ENCODE results near the gene ABHD17C. TPM values are rescaled to one million over a fixed set of nuclear protein-coding genes. Genes with fewer than 3 reads are reported as not detected.

The ABHD17C gene
- polyA plus RNA-seq, 1 donor (not counting 4 experiments of a cell fraction or from before 2014, with no cell fraction given) = 23.3 TPM

DNA sequence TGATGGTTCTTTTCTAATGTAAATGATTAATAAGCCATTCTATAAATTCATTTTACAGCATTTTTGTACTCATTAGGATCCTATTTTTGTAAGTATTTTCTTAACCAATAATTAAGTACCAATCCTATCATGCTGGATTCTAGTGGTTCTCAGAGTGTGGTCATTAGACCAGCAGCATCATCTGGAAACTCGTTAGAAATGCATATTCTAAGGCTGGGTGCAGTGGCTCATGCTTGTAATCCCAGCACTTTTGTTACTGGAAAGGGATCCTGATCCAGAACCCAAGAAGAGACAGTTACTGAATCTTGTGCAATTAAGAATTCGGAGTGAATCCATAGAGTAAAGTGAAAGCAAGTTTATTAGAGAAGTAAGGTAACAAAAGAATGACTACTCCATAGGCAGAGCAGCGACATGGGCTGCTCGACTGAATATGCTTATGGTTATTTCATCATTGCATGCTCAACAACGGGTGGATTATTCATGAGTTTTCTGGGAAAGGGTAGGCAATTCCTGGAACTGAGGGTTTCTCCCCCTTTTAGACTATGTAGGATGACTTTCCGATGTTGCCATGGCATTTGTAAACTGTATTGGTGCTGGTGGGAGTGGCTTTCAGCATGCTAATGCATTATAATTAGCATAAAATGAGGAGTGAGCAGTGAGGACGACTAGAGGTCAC lies 74.2 kb downstream of the ABHD17C start:
- Histone ChIP-seq H3K4me3 (ENCODE audit: control insufficient read depth in 2 of 3, extremely low read depth in 1 of 3, insufficient read depth in 2 of 3, low read depth in 1 of 3, low read length in 3 of 3) (no peak overlapping the region), H4K20me1 (ENCODE audit: control insufficient read depth, extremely low read depth, insufficient read depth, low read length) (no peaks in the 10 kb centered on the region), H2AFZ (ENCODE audit: control insufficient read depth, low read length) (no peak overlapping the region), H3K4me1 (ENCODE audit: control insufficient read depth, extremely low read depth, insufficient read depth, low read length) (no peaks in the 10 kb centered on the region), H3K36me3 (ENCODE audit: control insufficient read depth in 2 of 2, extremely low read depth in 1 of 2, insufficient read depth in 2 of 2, low read length in 2 of 2) (no peaks in the 10 kb centered on the region), H3K27ac (ENCODE audit: control insufficient read depth, insufficient read depth, low read length) (no peak overlapping the region), H3K79me2 (ENCODE audit: control insufficient read depth, insufficient read depth, low read length) (no peaks in the 10 kb centered on the region), H3K9me3 (ENCODE audit: control insufficient read depth, low read depth, low read length) (no peaks in the 10 kb centered on the region), H3K27me3 (ENCODE audit: control insufficient read depth, extremely low read depth, insufficient read depth, low read length) (no peaks in the 10 kb centered on the region), H3K9ac (ENCODE audit: control insufficient read depth, extremely low read depth, insufficient read depth, low read length) (no peak overlapping the region), H3K9me1 (ENCODE audit: control insufficient read depth, extremely low read depth, insufficient read depth, low read length) (no peaks in the 10 kb centered on the region), H3K4me2 (ENCODE audit: control insufficient read depth, extremely low read depth, insufficient read depth, low read depth, low read length) (no peak overlapping the region)
- DNase-seq (ENCODE audit: low read depth, low spot score) (no peak), FAIRE-seq (no peak)
- dilution Hi-C loops (cut with MboI; ENCODE audit: extremely low pct_ligation_motif_present, low sequenced_read_pairs) = no loop called here
- TF ChIP-seq EZH2 (IDR thresholded peaks at IDR 0.05; ENCODE audit: low read length) = no peak
- no peak for TF ChIP-seq CTCF (optimal IDR thresholded peaks at IDR 0.05 in 1 of 3, IDR thresholded peaks at IDR 0.05 in 1 of 3, conservative IDR thresholded peaks at IDR 0.05 in 1 of 3; ENCODE audit: extremely low read depth in 1 of 3, insufficient read depth in 2 of 3, low read length in 3 of 3)

DNA sequence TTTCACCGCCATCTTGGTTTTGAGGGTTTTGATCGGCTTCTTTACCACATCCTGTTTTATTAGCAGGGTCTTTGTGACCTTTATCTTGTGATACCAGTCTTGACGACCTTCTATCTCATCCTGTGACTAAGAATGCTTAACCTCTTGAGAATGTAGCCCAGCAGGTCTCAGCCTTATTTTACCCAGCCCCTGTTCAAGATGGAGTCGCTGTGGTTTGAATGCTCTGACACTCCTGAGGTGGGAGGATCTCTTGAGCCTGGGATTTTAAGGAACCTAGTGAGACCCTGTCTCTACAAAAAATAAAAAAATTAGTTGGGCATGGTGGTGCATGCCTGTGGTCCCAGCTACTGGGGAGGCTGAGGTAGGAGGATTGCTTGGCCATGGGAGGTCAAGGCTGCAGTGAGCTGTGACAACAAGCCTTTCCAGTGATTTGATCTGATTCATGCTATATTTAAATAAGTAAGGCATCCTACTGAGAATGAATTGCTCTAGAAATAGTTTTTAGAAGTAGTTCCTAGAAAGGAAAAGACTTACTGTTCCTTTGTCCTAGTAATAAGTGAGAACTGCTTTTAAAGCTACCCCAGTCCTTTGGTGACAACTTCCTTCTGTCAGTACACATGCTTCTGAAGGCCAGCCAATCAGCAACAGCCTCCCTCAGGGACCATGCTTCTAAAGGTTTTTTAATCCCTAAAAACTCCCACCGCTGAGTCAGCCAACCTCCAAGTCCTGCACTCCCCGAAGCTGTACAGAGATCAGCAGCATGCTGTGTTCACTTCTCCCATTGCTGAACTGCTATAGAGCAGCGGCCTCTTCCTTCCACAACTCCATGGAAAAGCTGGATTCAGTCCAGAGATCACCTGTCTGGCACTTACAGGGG lies 75.0 kb downstream of the ABHD17C start:
- DNase-seq (ENCODE audit: low read depth, low spot score) = no peak
- no peak overlapping the region for H3K4me2 ChIP-seq (ENCODE audit: control insufficient read depth, extremely low read depth, insufficient read depth, low read depth, low read length)
- TF ChIP-seq EZH2 (IDR thresholded peaks at IDR 0.05; ENCODE audit: low read length) = no peak
- TF ChIP-seq CTCF (optimal IDR thresholded peaks at IDR 0.05 in 1 of 3, IDR thresholded peaks at IDR 0.05 in 1 of 3, conservative IDR thresholded peaks at IDR 0.05 in 1 of 3; ENCODE audit: extremely low read depth in 1 of 3, insufficient read depth in 2 of 3, low read length in 3 of 3) = no peak
- no peaks in the 10 kb centered on the region for H4K20me1 ChIP-seq (ENCODE audit: control insufficient read depth, extremely low read depth, insufficient read depth, low read length)
- no peak overlapping the region for H2AFZ ChIP-seq (ENCODE audit: control insufficient read depth, low read length)
- no peaks in the 10 kb centered on the region for H3K27me3 ChIP-seq (ENCODE audit: control insufficient read depth, extremely low read depth, insufficient read depth, low read length)
- FAIRE-seq = no peak
- no peaks in the 10 kb centered on the region for H3K4me1 ChIP-seq (ENCODE audit: control insufficient read depth, extremely low read depth, insufficient read depth, low read length)
- H3K79me2 ChIP-seq (ENCODE audit: control insufficient read depth, insufficient read depth, low read length) = no peaks in the 10 kb centered on the region
- dilution Hi-C loops (cut with MboI; ENCODE audit: extremely low pct_ligation_motif_present, low sequenced_read_pairs) = no loop called here
- no peaks in the 10 kb centered on the region for H3K36me3 ChIP-seq (ENCODE audit: control insufficient read depth in 2 of 2, extremely low read depth in 1 of 2, insufficient read depth in 2 of 2, low read length in 2 of 2)
- no peak overlapping the region for H3K4me3 ChIP-seq (ENCODE audit: control insufficient read depth in 2 of 3, extremely low read depth in 1 of 3, insufficient read depth in 2 of 3, low read depth in 1 of 3, low read length in 3 of 3)
- no peaks in the 10 kb centered on the region for H3K9me3 ChIP-seq (ENCODE audit: control insufficient read depth, low read depth, low read length)
- no peaks in the 10 kb centered on the region for H3K9me1 ChIP-seq (ENCODE audit: control insufficient read depth, extremely low read depth, insufficient read depth, low read length)
- H3K9ac ChIP-seq (ENCODE audit: control insufficient read depth, extremely low read depth, insufficient read depth, low read length) = no peak overlapping the region
- no peak overlapping the region for H3K27ac ChIP-seq (ENCODE audit: control insufficient read depth, insufficient read depth, low read length)

All from keratinocyte (primary cell).